Measurements from ENCODE around the gene VPS13D. TPM values are rescaled to one million over a fixed set of nuclear protein-coding genes. Genes with fewer than 3 reads are reported as not detected.
A peak's percentile ranks its signal among the peaks of the same experiment; 100 is the strongest.

VPS13D gene
- total RNA-seq, 4 donors from 2014 or later, result 60.9 to 91.6 (median 71.6) TPM

- no peaks in the 10 kb centered on the region for H3K27me3 ChIP-seq
- in situ Hi-C loops (cut with MboI; ENCODE audit: low sequenced_read_pairs in 4 of 4) (no loop called here), intact Hi-C loops (cut with DNase I; ENCODE audit: low total_unique reads) (no loop called here)
- TF ChIP-seq CTCF (IDR thresholded peaks at IDR 0.05 in 4 of 5, conservative IDR thresholded peaks at IDR 0.05 in 1 of 5) (no peak), POLR2A (IDR thresholded peaks at IDR 0.05) (no peak)
- H3K36me3 ChIP-seq, result no peaks in the 10 kb centered on the region
- H3K9me3 ChIP-seq, result no peaks in the 10 kb centered on the region
- H3K4me3 ChIP-seq, result no peak overlapping the region
- DNase-seq, result no peak
- no peak for ATAC-seq
- peaks cover 43 to 53% of the 10 kb centered on the region in 2 donors for H3K4me1 ChIP-seq
- peak overlapping the region; percentile 84 to 92 (median 90) for H3K27ac ChIP-seq
Measured at GRCh38 chr1:12553963-12554362, 324.1 kb downstream of the VPS13D start.

GRCh38 chr1:12554521-12555305 lies 324.9 kb downstream of the VPS13D start:
- Histone ChIP-seq H3K9me3 (no peaks in the 10 kb centered on the region), H3K4me3 (no peak overlapping the region), H3K36me3 (no peaks in the 10 kb centered on the region), H3K27me3 (no peaks in the 10 kb centered on the region), H3K27ac (peak overlapping the region; percentile 84 to 92 (median 90)), H3K4me1 (peaks cover 35 to 51% of the 10 kb centered on the region in 2 donors)
- no peak for DNase-seq
- in situ Hi-C loops (cut with MboI; ENCODE audit: low sequenced_read_pairs in 4 of 4), result no loop called here
- TF ChIP-seq POLR2A (IDR thresholded peaks at IDR 0.05), result no peak
- TF ChIP-seq CTCF (IDR thresholded peaks at IDR 0.05 in 4 of 5, conservative IDR thresholded peaks at IDR 0.05 in 1 of 5), result no peak
- ATAC-seq, result no peak
- intact Hi-C loops (cut with DNase I; ENCODE audit: low total_unique reads), result no loop called here

DNA sequence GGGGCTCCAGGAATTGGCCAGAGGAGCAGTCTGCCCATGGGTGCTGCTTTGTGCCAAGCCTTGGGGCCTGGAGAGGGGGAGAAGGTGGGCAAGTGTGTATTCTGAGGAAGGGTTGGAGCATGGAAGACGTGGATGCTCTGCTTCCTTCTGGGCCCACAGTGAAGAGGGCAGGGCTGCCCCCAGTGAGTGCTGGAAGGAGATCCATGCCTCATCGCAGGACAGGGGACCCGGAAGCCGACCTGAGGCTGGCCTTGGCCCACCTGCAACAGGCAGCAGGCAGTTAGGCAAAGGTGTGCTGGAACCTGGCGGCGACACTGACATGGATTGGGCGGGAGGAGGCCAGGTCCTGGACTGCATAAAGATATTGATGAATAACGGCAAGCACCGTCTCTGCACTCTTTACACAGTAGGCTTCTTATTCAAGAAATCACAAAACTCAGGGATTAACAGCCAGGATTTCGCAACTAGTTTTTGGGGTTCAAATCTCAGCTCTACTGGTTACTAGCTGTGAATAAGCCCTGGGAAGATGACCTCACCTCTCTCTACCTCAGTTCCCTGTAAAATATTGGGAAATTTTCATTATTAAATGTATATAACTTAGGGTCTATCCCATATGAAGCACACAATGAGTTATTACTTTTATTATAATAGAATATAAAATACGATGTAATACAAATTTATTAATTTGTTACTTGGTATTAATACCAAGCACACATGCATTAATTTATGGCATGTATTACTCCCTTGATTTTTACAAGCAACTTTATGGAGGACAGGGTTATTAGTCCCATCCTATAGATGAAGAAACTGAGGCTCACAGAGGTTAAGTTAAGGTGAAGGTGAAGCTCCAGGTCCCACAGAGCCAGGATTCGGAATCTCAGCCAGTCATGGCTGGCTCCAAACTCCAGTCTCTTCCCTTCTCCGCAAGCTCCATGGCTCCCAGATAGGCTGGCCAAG lies 325.9 kb downstream of the VPS13D start:
- ATAC-seq (peak; percentile 30 to 45), DNase-seq (peak in 1 of 2 donors; percentile 18)
- in situ Hi-C loops (cut with MboI; ENCODE audit: low sequenced_read_pairs in 4 of 4), result no loop called here
- H3K4me1 ChIP-seq, result peaks cover 30 to 44% of the 10 kb centered on the region in 2 donors
- H3K9me3 ChIP-seq, result no peaks in the 10 kb centered on the region
- H3K36me3 ChIP-seq, result no peaks in the 10 kb centered on the region
- H3K27me3 ChIP-seq, result no peaks in the 10 kb centered on the region
- peak overlapping the region; percentile 84 to 92 (median 90) for H3K27ac ChIP-seq
- no peak overlapping the region for H3K4me3 ChIP-seq
- TF ChIP-seq CTCF (IDR thresholded peaks at IDR 0.05 in 4 of 5, conservative IDR thresholded peaks at IDR 0.05 in 1 of 5) (no peak), POLR2A (IDR thresholded peaks at IDR 0.05) (no peak)
- intact Hi-C loops (cut with DNase I; ENCODE audit: low total_unique reads), result no loop called here

DNA sequence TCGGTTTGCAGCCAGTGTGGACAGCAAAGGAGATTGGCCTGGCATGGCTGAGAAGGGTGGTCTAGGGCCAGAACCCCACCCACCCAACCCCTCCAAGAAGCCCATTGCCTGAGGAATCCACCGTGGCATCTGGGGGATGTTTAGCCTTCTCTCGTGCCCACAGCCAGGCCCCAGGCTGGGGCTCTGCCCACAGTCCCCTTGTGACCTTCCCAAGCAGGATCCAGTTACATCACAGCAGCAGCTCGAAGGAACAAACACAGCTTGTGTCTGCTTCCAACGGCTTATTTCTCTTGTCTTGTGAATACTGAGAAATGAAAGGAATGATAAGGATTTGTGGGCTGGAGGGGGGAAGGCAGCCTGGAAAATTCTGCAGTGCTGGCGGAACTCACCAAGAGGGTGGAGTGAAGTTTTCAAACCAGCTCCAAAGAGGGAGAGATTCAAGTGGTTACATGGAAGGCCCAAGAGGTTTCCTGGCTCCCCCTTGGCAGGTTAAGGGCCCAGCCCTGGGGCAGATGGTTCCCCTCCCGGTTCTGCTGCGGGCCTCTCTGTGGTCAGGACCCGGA lies 326.6 kb downstream of the VPS13D start:
- in situ Hi-C loops (cut with MboI; ENCODE audit: low sequenced_read_pairs in 4 of 4) (no loop called here), intact Hi-C loops (cut with DNase I; ENCODE audit: low total_unique reads) (no loop called here)
- peak overlapping the region; percentile 84 to 92 (median 90) for H3K27ac ChIP-seq
- DNase-seq (peak; percentile 73 to 88), ATAC-seq (peak; percentile 91)
- H3K27me3 ChIP-seq, result no peaks in the 10 kb centered on the region
- H3K4me1 ChIP-seq, result peaks cover 30 to 44% of the 10 kb centered on the region in 2 donors
- TF ChIP-seq CTCF (IDR thresholded peaks at IDR 0.05 in 4 of 5, conservative IDR thresholded peaks at IDR 0.05 in 1 of 5) (no peak), POLR2A (IDR thresholded peaks at IDR 0.05) (no peak)
- H3K4me3 ChIP-seq, result no peak overlapping the region
- H3K36me3 ChIP-seq, result no peaks in the 10 kb centered on the region
- H3K9me3 ChIP-seq, result no peaks in the 10 kb centered on the region
